ENCODE data around the gene CSMD2.

- TF ChIP-seq TAF1 (IDR thresholded peaks at IDR 0.05; ENCODE audit: borderline replicate concordance, insufficient read depth, low read length) (no peak), POLR2AphosphoS5 (IDR thresholded peaks at IDR 0.05; ENCODE audit: low read depth, low read length) (no peak), REST (IDR thresholded peaks at IDR 0.05; ENCODE audit: insufficient read depth in 1 of 2, low read depth in 2 of 2, low read length in 2 of 2) (no peak), SIN3A (IDR thresholded peaks at IDR 0.05; ENCODE audit: borderline replicate concordance, insufficient read depth, low read length) (no peak), FOXP2 (optimal IDR thresholded peaks at IDR 0.05; ENCODE audit: borderline replicate concordance, extremely low read depth, extremely low read length, insufficient read depth) (no peak)
Observed at GRCh38 chr1:33680281-33680840, 484.7 kb downstream of the CSMD2 start.

All from PFSK-1 (cell line).